DOHH2 (cell line): ENCODE results near the gene CTDSPL.

Experiments used
- H3F3A ChIP-seq: fragments of 200-600 bp; sonication (generic), shearing (Covaris generic); 2 replicates; pipeline ENCODE4 v1.6.0; 2016; ENCODE audit warnings: antibody characterized with exemption, mild to moderate bottlenecking; ENCODE audit not compliant: control insufficient read depth, insufficient read depth
- H3K27ac ChIP-seq: fragments of 200-600 bp; sonication (generic); 2 replicates; pipeline ENCODE4 v1.5.1; 2014; ENCODE audit warnings: low read depth, mild to moderate bottlenecking, low read length, moderate library complexity
- H3K27me3 ChIP-seq: fragments of 200-600 bp; sonication (generic); 2 replicates; pipeline ENCODE4 v1.6.1; 2014; ENCODE audit warnings: mild to moderate bottlenecking, low read length, mixed read lengths; ENCODE audit not compliant: control insufficient read depth
- H3K36me3 ChIP-seq: fragments of 200-600 bp; sonication (generic); 2 replicates; pipeline ENCODE4 v1.6.1; 2014; ENCODE audit warnings: mild to moderate bottlenecking, low read length, moderate library complexity, mixed read lengths; ENCODE audit not compliant: control insufficient read depth
- H3K4me1 ChIP-seq: fragments of 200-600 bp; sonication (generic); 2 replicates; pipeline ENCODE4 v1.6.1; 2014; ENCODE audit warnings: mild to moderate bottlenecking, low read length, mixed read lengths; ENCODE audit not compliant: control insufficient read depth
- H3K4me2 ChIP-seq: fragments of 200-600 bp; sonication (generic); 2 replicates; pipeline ENCODE4 v1.6.0; 2014; ENCODE audit warnings: mild to moderate bottlenecking, low read length, moderate library complexity
- H3K4me3 ChIP-seq: fragments of 200-600 bp; sonication (generic); 2 replicates; pipeline ENCODE4 v1.5.1; 2014; ENCODE audit warnings: mild to moderate bottlenecking, low read length, mixed read lengths
- H3K79me2 ChIP-seq: fragments of 200-600 bp; sonication (generic); 2 replicates; pipeline ENCODE4 v1.6.1; 2014; ENCODE audit warnings: mild to moderate bottlenecking, low read length, mixed read lengths; ENCODE audit not compliant: control insufficient read depth
- H3K9me2 ChIP-seq: fragments of 200-600 bp; sonication (generic); replicated peaks from 2 replicates; pipeline ENCODE4 v1.6.1; 2014; ENCODE audit warnings: mild to moderate bottlenecking, low read length, mixed read lengths; ENCODE audit not compliant: control insufficient read depth
- H3K9me3 ChIP-seq: fragments of 200-600 bp; sonication (generic); 2 replicates; pipeline ENCODE4 v1.6.1; 2014; ENCODE audit warnings: antibody characterized with exemption, low read length, mixed read lengths; ENCODE audit not compliant: control insufficient read depth, insufficient read depth
- H4K20me1 ChIP-seq: fragments of 200-600 bp; sonication (generic); 2 replicates; pipeline ENCODE4 v1.6.0; 2014; ENCODE audit warnings: low read depth, mild to moderate bottlenecking, antibody characterized with exemption, low read length, moderate library complexity; ENCODE audit not compliant: control insufficient read depth, insufficient read depth
- CTCF ChIP-seq: fragments of 200-600 bp; sonication (generic); IDR thresholded peaks from one replicate; pipeline ENCODE4 v1.5.1; 2014; ENCODE audit warnings: antibody characterized with exemption, mild to moderate bottlenecking, low read depth, low read length; ENCODE audit not compliant: poor library complexity, severe bottlenecking
- EZH2phosphoT487 ChIP-seq: fragments of 200-600 bp; sonication (generic); IDR thresholded peaks from 2 replicates; pipeline ENCODE4 v1.6.1; 2017; ENCODE audit warnings: borderline replicate concordance, mild to moderate bottlenecking, antibody characterized with exemption, low read length, moderate library complexity, mixed read lengths

Gene CTDSPL

GRCh38 chr3:37946531-37946889 lies 84.8 kb downstream of the CTDSPL start:
- no peak overlapping the region for H3K27ac ChIP-seq

GRCh38 chr3:37949866-37950265 lies 88.2 kb downstream of the CTDSPL start:
- TF ChIP-seq EZH2phosphoT487 (no peak), CTCF (no peak)

More at GRCh38 chr3:37946531-37946889, 84.8 kb downstream of the CTDSPL start:
- H3K4me3 ChIP-seq = no peak overlapping the region
- H3K4me2 ChIP-seq = no peak overlapping the region
- no peaks in the 10 kb centered on the region for H3K36me3 ChIP-seq
- no peaks in the 10 kb centered on the region for H3K79me2 ChIP-seq
- no peaks in the 10 kb centered on the region for H3K4me1 ChIP-seq
- H3K9me2 ChIP-seq = no peaks in the 10 kb centered on the region
- peaks cover 3% of the 10 kb centered on the region; the same call in 1 of the 2 replicates for H3K27me3 ChIP-seq
- no peak for TF ChIP-seq EZH2phosphoT487
- no peak for TF ChIP-seq CTCF
- H3F3A ChIP-seq = no peaks in the 10 kb centered on the region
- no peaks in the 10 kb centered on the region for H4K20me1 ChIP-seq
- H3K9me3 ChIP-seq = no peaks in the 10 kb centered on the region

GRCh38 chr3:37952564-37952963 lies 90.9 kb downstream of the CTDSPL start:
- no peaks in the 10 kb centered on the region for H3K9me2 ChIP-seq
- TF ChIP-seq EZH2phosphoT487 (no peak), CTCF (no peak)

More at GRCh38 chr3:37949866-37950265, 88.2 kb downstream of the CTDSPL start:
- Histone ChIP-seq H3K79me2 (no peaks in the 10 kb centered on the region), H3K4me1 (no peaks in the 10 kb centered on the region), H3K4me2 (no peak overlapping the region), H4K20me1 (no peaks in the 10 kb centered on the region), H3K27ac (no peak overlapping the region), H3K9me3 (no peaks in the 10 kb centered on the region), H3K4me3 (no peak overlapping the region), H3F3A (no peaks in the 10 kb centered on the region), H3K27me3 (peaks cover 3% of the 10 kb centered on the region; the same call in 1 of the 2 replicates), H3K9me2 (no peaks in the 10 kb centered on the region), H3K36me3 (no peaks in the 10 kb centered on the region)

More at GRCh38 chr3:37952564-37952963, 90.9 kb downstream of the CTDSPL start:
- Histone ChIP-seq H4K20me1 (no peaks in the 10 kb centered on the region), H3K36me3 (no peaks in the 10 kb centered on the region), H3K27ac (no peak overlapping the region), H3K4me3 (no peak overlapping the region), H3K79me2 (no peaks in the 10 kb centered on the region), H3K27me3 (no peaks in the 10 kb centered on the region), H3F3A (no peaks in the 10 kb centered on the region), H3K4me2 (no peak overlapping the region), H3K4me1 (peaks cover 21% of the 10 kb centered on the region), H3K9me3 (no peaks in the 10 kb centered on the region)
